Heart left ventricle (tissue), 13 donors: ENCODE data around the gene NHLH1.

ENCODE experiments used
- POLR2A ChIP-seq, 2 donors: fragments of 450-650 bp; IDR thresholded peaks; one replicate each; pipeline ENCODE4 v1.6.1; 2017; ENCODE audit warnings: antibody characterized with exemption in 2 of 2, mild to moderate bottlenecking in 2 of 2, moderate library complexity in 2 of 2
- TF ChIP-seq, protein P1 (sequence below), 12 donors: fragments of 200-600 bp; sonication (generic) in 4 of 12; IDR thresholded peaks; one replicate each; pipeline versions ENCODE4 v1.5.0 to v1.8.0; 2018 to 2022; ENCODE audit warnings: antibody characterized with exemption in 12 of 12, mild to moderate bottlenecking in 5 of 12
- donor health status: ischemic (EF 13 %, LVEDD 7.1; RV severe dilation, severe dysfunction).
- donor health status: DM: no; HTN: yes; CAD: no.
- donor health status: DM: no; HTN: no; CAD: no.
- donor health status: ischemic (EF 25% LVEDD 6.9; RV normal size, moderate dysfunction).
- donor health status: ischemic (EF 25% LVEDD 5.7; RV mildly dilated, moderate dysfunction).
- donor health status: ischemic (EF 35%, LVEDD 5.7; RV mildly dilated, moderate dysfunction).
- donor health status: nonischemic (EF 11% LVEDD 7.7; RV severe dilation, severe dysfunction).
- donor health status: DM: yes; HTN: yes; CAD: no.
- donor health status: PGD.
- donor health status: ischemic (EF 29% LVEDD 5.4; RV normal size, mild dysfunction).
- donor health status: nonischemic (EF 23%, LVEDD 6.1; RV moderate dilation, normal function).

DNA sequence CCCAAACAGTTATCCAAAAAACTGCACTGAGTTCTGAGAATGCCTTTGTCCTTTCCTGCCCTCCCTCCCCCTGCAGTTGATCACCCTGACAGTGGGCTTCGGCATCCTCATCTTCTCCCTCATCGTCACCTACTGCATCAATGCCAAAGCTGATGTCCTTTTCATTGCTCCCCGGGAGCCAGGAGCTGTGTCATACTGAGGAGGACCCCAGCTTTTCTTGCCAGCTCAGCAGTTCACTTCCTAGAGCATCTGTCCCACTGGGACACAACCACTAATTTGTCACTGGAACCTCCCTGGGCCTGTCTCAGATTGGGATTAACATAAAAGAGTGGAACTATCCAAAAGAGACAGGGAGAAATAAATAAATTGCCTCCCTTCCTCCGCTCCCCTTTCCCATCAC lies 8.8 kb upstream of the NHLH1 start:
- TF ChIP-seq, protein P1, sequence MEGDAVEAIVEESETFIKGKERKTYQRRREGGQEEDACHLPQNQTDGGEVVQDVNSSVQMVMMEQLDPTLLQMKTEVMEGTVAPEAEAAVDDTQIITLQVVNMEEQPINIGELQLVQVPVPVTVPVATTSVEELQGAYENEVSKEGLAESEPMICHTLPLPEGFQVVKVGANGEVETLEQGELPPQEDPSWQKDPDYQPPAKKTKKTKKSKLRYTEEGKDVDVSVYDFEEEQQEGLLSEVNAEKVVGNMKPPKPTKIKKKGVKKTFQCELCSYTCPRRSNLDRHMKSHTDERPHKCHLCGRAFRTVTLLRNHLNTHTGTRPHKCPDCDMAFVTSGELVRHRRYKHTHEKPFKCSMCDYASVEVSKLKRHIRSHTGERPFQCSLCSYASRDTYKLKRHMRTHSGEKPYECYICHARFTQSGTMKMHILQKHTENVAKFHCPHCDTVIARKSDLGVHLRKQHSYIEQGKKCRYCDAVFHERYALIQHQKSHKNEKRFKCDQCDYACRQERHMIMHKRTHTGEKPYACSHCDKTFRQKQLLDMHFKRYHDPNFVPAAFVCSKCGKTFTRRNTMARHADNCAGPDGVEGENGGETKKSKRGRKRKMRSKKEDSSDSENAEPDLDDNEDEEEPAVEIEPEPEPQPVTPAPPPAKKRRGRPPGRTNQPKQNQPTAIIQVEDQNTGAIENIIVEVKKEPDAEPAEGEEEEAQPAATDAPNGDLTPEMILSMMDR (IDR thresholded peaks at IDR 0.05) = no peak
- TF ChIP-seq POLR2A (IDR thresholded peaks at IDR 0.05) = no peak
